HL-60/S4 treated with phorbol 12-myristate 13-acetate at 8.2 ng/mL for 4 days and 3 days (cell line): Measurements from ENCODE around the gene CASKIN2.
"Not testable (repeated sequence)": the region's sequence is repeated elsewhere in the genome, so short reads cannot be mapped to it uniquely, and the experiment has no call there.

Experiments
- in situ Hi-C: fragments of 300-500 bp; cut with MboI; formaldehyde crosslinking; loops from 2 replicates; pipeline ENCODE4 v1.15.0; 2022; ENCODE audit warnings: low sequenced_read_pairs

The CASKIN2 gene

DNA sequence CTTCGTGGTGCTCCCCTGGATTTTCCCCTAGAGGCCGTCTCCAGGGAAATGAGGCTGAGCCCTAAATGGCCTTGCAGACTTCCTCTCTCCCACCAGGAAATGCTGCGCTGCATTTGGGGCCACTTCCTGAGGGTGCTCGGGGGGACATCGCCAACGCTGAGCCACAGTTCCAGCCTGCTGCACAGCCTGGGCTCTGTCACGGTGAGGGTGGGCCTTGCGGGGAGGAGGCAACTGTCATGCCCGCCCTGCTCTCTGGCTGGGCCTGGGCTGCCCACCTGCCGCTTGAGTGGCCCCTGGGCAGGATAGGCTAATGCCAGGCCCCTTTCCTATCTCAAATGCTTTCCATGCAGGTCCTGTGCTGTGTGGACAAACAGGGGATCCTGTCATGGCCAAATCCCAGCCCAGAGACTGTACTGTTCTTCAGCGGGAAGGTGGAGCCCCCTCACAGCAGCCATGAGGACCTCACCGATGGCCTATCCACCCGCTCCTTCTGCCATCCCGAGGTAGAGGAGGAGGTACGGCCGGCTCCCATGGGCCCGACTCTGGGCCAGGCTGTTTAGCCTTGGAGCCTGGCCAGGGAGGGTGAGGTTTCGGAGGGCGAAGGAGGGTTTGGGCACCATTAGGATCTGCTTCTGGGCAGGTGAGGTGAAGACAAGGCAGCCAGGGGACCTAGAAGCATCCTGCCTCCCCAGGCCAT is 24.2 kb downstream of the CASKIN2 start:
- in situ Hi-C loops = no loop called here

DNA sequence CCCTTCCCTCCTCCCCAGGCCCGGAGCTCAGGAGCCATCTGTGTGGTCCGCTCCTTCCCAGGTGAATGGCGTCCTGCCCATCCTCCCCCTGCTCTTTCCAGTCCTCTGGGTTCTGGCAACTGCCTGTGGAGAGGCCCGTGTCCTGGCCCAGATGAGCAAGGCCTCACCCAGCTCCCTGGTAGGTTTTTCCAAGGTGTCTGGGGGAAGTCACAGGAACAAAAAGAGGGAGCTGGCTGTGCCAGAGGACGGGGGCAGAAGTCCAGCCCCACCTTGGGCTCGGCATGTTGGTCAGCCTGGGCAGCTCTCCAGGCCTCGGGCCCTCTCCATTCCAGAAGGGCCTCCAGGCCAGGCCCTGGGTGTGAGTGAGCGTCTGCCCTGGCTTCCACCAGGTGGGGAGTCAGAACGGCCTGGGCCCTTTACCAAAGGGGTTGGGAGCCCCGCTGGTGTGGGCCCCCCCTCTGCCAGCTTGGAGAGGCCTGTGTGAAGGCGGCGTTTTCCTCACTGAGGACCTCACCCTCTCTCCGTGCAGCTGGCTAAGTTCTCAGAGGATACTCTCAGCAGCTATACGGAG is 25.1 kb downstream of the CASKIN2 start:
- in situ Hi-C loops = no loop called here

DNA sequence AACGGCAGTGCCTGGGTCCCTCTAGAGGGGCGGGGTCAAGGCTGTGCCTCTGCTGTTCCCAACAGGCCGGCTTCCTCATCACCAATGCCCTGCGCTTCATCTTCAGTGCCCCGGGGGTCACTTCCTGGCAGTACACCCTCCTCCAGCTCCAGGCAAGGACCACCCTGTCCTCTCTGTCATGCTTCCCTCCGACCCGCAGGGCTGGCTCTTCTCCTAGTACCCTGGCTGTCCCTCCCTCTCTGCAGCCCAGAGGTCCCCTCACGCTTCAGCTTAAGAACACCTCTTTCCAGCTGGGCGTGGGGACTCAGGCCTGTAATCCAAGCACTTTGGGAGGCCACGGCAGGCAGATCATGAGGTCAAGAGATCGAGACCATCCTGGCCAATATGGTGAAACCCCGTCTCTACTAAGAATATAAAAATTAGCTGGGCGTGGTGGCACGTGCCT is 25.8 kb downstream of the CASKIN2 start:
- in situ Hi-C loops = no loop called here

DNA sequence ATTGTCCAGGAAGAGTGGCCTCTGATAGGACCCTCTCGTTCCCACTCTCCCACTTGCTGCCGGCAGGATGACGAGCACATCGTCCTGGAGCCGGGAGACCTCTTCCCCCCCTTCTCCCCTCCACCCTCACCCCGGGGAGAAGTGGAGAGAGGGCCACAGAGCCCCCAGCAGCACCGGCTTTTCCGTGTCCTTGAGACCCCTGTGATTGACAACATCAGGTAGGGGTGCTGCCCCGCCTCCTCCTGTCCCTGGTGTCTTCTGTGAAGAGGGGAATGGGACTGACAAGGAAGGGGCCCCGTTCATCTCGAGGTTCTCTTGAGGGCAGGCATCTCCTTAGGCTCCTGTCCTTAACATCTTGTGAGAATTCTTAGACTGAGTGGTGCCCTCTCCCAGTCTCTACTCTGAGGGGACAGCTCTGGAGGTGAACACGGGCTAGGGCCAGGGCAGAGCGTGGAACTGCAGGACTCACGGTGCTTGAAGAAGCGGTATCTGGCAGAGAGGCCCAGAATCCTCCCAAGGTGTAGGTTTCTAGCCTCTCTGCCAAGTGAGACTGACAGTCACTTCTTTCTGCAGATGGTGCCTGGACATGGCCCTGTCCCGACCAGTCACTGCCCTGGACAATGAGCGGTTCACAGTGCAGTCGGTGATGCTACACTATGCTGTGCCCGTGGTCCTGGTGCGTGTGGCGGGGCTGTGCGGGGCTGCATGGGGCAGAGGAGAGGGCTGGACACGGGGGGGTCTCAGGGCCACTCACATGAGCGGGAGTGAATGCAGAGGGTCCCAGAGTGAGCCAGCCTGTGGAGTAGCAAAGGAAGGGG is 26.4 kb downstream of the CASKIN2 start:
- in situ Hi-C loops = no loop called here

DNA sequence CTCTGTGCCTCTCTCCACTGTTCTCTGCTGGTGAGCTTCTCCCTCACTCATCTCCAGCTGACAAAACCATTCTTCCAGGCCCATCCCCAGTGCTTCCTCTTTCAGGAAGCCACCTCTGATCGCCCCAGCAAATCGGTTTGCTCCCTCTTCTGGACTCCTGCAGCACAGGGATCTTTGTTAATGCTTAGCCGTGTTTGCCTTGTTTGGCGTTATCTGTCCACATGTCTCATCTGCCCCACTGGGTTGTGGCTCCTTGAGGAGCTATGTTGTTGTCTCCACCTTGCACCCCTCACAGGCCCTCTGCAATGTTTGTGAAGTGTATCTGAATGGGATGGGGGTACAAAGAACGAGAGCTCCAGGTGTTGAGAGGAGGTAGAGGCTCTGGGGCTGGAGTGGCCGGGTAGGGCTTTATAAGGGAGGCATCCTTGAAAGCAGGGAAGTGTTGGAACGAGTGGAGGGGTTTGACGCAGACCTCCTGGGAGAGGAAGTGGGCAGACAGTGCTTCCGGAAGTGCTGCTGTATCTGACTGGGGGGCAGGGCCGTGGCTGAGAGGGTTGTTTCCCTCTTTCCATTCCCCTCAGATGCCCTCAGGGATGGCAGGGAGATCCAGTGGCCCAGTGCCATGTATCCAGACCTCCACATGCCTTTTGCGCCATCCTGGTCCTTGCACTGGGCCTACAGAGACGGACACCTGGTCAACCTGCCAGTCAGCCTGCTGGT is 27.8 kb downstream of the CASKIN2 start:
- in situ Hi-C loops = no loop called here

DNA sequence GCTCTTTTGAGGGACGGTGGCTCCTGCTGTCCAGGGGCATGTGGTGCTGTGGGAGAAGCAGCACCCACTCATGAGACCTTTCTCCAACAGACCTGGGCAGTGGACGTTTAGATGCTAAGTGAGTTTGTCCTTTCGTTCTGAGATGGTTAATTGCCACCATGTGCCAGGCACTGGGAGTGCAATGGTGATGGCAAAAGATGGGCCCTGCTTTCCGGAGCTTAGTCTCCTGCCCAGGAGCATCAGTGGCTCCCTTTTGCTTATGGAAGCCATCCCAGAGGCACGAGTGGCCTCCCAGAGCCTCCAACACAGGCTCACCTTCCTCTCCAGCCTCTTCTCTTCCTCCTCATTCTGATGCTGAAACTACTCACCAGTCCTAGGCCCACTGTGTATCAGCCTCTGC is 28.4 kb downstream of the CASKIN2 start:
- in situ Hi-C loops = no loop called here

DNA sequence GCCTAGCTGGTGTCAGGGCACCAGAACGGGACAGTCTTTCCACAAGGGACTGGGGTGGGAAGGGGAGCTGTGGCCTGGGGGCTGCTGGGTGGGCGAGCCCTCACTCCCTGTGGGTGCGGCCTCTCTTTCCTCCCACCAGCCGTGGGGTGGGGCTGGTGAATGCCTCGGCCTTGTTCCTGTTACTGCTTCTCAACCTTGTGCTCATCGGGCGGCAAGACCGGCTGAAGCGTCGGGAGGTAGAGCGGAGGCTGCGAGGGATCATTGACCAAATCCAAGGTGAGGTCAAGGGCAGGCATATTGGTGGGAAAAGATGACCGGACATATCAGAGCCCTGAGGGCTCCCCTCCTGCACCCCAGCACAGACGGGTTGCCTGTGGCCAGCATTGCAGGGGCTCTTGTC is 29.2 kb downstream of the CASKIN2 start:
- in situ Hi-C loops = no loop called here

DNA sequence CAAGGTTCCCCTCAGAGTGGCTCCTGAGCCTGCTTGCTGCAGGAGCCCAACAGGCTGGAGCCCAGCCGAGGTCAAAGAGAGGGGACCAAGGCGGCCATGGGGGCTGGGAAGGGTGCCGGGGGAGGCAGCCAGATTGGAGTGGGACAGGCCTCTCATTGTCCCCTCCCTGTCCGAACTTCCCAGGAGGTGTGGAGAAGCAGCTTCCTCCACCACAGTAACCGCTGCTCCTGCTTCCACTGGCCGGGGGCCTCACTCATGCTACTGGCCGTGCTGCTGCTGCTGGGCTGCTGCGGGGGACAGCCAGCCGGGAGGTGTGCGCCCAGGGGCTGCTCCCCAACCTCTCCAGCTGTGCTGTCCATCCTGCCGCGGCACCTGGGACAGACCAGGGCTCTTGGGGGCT is 29.6 kb downstream of the CASKIN2 start:
- in situ Hi-C loops = no loop called here

DNA sequence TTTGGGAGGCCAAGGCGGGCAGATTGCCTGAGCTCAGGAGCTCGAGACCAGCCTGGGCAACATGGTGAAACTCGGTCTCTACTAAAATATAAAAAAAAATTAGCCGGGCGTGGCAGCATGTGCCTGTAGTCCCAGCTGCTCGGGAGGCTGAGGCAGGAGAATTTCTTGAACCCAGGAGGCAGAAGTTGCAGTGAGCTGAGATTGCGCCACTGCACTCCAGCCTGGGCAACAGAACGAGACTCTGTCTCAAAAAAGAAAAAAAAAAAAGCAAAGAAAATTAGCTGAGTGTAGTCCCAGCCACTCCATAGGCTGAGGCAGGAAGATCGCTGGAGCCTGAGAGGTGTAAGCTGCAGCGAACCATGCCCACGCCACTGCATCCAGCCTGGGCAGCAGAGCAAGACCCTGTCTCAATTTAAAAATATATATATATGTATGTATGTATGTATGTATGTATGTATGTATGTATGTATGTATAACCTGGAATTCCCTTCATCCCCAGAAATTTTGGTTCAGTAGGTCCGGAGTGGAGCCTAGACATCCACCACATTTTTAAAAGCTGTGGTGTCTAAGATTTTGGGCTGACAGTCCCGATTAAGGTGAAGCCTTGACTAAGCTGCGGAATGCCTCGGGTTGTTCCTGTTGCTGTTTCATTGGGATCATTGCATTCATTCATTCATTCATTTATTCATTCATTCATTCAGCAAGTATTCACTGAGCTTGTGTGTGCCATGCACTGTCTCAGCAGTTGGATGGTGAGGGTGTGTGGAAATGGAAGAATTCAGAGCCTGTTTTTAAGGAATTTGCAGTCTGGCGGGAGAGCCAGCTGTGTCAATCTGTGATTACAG is 33.0 kb downstream of the CASKIN2 start:
- in situ Hi-C loops = no loop called here

DNA sequence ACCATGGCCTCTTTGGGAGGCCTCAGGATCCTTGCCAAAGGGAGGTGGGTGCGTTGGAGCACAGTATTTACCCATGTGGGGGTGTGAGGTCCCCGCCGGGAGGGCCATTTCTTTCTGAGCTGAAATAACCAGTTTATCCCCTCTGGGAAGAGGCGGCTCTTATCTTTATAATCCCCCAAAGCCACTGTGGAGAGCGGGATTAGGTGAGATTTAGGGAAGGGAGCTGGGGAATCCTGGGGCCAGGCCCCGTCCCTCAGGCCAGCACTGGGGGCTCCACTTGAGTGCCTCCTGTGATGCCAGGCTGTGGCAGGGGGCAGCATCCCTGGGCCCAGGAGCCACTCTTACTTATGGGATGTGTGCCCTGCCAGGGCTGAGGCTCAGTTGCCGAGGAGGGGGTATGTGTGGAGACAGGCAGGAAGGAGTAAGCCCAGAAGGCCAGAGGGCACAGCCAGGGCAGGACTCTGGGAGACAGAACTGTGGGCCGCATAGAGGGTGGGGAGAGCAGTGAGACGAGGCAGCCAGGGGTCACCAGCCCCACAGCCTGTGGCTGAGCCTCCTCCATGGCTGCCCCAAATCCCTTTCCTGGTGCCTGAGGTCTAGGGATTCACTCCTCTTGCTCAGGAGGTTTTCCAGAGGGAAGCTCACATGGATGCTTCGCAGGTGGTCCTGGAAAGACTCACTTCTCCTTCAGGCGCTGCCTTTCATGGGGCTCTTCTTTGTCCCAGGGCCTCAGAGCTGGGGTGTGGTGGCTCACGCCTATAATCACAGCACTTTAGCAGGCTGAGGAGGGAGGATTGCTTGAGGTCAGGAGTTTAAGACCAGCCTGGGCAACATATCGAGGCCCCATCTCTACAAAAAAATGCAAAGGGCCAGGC is 33.9 kb downstream of the CASKIN2 start:
- in situ Hi-C loops = no loop called here

DNA sequence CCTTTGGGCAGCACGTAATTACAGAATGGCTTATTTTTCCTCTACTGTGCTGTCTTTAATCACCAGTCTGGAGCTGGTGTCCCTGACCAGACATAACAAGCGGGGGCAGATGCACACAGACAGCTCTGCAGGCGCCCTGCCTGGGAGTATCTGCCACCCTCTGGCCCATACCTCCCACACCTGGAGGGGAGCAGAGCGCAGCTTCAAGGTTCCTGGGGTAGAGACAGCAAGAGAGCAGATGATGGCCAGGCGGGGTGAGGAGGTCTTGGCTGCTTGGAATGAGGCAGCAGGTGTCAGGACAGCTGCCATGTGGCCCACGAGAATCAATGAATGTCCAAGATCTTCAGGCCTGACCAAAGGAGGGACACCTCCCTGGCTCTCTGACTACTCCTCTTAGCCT is 35.1 kb downstream of the CASKIN2 start:
- in situ Hi-C loops = no loop called here

DNA sequence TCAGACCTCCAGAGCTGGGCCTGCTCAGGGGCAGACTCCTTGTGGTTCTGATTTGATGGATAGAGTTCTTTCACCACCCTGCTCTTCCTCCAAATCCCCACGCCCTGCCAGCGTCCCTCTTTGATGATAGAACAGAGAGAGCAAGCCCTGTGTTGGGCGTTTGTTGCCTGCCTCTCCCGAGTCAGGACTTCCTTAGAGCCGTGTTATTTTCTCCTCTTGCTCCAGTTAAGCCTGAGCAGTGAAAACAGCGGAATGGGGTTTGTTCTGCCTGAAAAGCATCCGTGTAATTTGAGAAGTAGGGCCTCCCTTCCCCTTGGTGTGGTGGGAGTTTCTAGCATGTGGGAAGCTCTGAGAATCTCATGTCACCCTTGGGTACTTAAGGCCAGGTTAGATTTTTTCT is 36.8 kb downstream of the CASKIN2 start:
- in situ Hi-C loops = no loop called here

DNA sequence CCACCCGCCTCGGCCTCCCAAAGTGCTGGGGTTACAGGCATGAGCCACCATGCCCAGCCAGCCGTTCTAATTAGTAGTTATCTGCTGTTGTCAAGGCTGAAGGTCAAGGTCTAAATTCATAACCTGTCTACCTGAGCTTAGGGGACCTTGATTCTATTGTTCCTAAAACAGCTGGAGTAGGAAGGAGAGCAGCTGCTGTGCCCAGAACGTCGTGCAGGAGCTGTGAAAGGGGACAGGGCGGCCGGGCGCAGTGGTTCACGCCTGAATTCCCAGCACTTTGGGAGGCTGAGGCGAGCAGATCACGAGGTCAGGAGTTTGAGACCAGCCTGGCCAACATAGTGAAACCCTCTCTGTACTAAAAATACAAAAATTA is 37.9 kb downstream of the CASKIN2 start:
- in situ Hi-C loops = not testable (repeated sequence)

DNA sequence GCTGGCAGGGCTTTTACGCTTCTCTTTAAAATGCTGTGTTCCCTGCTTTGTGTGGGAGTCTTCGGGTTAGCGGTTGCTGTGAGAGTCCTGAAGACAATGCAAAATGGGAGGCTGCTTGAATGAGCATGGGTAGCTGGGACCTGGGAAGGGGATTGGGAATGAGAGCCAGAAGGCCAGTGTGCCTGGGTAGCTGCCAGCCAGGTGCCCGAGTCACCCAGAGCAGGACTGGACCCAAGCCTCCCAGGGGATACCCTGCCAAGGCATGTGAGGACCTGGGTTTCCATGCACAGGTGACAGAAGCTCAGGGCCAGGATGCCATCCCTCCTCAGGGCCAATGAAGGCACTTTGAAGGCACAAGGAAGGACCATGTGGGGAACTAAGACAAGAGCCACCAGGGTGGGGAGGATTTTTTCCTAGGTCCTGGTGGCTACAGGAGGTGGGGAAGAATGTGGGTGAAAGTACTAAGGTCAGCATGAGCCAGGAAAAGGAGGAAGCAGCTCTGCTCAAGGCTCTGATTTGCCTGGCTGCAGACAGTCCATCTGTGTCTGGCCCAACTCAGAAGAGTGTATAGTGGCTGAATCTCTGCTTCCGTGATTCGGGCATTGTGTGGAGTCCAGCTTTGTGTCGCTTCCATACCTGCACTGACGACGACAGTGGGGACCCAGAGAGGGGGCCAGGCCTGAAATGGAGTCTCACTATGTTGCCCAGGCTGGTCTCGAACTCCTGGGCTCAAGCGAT is 38.4 kb downstream of the CASKIN2 start:
- in situ Hi-C loops = no loop called here

DNA sequence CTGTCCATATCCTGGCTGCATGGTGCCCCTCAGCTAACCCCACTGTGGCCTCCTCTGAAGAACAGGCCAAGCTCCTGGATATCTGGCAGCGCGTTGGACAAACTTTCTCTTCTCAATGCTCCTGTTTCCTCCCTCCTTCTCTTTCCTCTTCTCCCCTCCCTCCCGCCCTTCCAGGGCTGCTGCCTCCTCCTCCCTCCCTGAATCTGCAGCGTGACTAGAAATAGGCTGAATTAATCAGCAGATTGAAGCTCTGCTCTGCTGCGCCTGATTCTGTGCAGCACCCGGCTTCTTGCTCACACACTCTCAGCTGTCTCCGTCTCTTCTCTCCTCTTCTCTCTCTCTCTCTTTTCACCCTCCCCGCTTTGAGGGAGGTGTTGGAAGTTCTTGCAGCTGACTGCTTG is 39.1 kb downstream of the CASKIN2 start:
- in situ Hi-C loops = no loop called here

DNA sequence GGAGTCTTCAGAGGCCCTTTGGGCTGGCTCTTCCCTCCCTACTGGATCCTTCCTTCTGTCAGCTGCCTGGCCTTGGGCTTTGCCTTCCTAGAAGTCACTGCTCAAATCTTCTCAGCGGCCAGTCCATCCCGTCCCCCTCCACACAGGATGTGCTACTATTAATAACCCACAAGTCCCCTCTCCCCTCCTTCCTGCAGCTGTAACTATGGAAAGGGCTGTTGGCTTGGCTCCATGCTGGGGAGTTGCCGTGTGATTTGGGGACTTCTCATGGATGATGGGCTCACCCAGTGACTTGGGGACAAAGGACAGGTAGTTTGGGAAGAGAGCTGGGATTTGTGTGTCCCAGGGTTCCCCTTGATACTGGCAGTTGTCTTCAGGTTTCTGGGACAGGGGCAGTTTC is 39.5 kb downstream of the CASKIN2 start:
- in situ Hi-C loops = no loop called here

DNA sequence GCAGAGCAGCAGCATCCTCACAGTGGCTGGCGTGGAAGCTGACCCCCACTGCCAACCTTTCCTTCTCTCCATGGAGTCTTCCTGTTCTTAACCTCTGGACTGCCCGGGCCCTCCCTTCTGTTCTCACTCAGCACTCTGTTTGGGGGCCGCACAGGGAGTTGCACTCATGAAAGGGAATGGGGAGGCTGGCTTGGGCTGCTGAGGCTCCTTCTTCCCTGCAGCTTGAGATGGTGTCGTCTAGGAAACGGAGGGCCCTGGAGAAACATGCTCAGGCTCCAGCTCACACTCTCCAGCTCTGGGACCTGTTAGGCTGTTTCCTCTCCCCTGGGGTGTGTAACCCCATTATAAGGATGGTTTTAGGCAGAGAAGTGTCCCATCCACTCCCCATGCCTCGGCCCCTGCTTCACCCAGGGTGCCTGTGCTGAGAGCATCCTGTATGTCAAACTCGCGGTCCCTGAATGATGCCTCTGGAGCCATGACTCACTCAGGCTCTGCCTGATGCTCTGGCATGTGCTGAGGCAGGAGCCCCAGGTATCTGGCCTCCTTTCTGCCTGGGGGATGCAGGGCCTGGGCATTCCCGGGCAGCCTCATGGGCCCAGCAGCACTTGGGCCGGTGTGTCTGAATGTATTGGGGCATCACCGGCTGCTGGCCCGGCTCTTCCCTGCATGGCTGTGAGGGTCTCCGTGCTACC is 40.0 kb downstream of the CASKIN2 start:
- in situ Hi-C loops = no loop called here

DNA sequence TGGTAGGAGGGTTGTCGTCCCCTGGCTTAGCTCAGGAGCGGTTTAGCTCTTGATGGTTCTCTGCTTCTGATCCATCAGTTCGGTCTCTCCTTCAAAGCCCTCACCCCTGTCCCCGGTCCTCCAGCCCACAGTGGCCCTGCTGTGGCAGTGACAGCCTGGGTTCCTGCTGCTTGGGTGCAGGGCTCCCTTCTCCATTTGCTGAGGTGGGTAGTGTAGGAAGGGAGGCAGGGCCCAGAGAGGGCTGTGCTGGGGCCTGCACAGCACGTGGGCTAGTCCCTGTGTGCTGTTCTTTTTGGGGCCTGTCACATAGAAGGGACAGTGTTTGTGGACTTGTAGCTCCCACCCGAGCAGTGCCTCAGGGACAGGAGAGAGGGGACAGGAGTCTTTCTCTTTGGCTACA is 40.6 kb downstream of the CASKIN2 start:
- in situ Hi-C loops = no loop called here
